ENCODE data around the gene ANO10. TPM values are rescaled to one million over a fixed set of nuclear protein-coding genes. Genes with fewer than 3 reads are reported as not detected.
A peak's percentile ranks its signal among the peaks of the same experiment; 100 is the strongest.
"Not testable (repeated sequence)": the region's sequence is repeated elsewhere in the genome, so short reads cannot be mapped to it uniquely, and the experiment has no call there.

The ANO10 gene
- total RNA-seq, 1 donor = 19.1 TPM

DNA sequence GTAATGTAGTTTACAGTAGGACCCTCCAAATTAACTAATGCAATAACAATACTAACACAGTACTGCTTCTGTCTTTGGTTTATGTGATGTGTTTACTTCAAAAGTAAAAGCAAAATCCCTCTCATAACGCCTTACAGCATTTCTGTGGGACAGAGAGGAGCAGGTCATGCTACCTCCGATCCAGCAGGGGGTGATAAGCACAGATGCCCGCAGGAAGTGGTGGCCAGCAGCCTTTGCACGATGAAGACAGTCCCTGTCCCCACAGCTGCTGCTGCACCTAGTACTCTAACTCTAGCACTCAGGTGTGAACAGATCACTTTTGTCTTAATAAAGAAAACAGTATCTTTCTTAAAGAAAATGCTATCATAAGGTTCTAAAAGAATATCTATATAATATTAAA, 38.3 kb downstream of the ANO10 start:
- no peak for DNase-seq (ENCODE audit: low read depth in 2 of 3, low spot score in 2 of 3)

DNA sequence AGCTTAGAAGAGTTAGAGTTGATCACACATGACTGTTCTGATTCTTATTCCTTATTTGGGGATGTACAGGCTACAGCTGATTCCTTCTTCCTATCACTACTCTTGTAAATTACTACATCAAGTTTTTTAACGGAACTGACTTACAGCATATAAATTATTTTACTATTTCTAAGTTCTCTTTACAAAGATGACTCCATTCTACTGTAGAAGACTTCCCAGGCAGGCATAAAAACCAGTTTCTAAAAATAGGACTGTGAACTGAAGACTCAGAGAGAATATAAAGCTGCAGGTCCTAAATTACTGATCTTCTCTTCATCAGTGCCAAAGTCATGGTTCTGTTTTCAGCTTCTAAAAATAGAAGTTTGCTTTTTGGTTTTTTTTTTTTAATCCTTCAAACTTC, 38.9 kb downstream of the ANO10 start:
- no peak for DNase-seq (ENCODE audit: low read depth in 2 of 3, low spot score in 2 of 3)

DNA sequence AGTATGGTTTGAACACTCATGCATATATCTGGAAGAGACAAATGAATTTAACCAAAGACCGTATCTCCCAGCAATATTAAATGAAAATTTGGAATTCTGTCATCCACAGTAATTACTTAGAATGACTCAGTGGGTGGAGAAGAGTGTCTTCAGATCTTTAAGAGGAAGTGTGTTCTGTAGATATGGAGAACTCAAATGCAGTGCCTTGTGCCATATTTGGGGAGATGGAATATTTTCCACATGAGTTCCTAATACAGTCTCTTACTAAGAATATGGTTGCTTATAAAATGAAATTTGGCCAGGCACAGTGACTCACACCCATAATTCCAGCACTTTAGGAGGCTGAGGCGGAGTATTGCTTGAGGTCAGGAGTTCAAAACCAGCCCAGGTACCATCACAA, 40.5 kb downstream of the ANO10 start:
- no peak for DNase-seq (ENCODE audit: low read depth in 2 of 3, low spot score in 2 of 3)

DNA sequence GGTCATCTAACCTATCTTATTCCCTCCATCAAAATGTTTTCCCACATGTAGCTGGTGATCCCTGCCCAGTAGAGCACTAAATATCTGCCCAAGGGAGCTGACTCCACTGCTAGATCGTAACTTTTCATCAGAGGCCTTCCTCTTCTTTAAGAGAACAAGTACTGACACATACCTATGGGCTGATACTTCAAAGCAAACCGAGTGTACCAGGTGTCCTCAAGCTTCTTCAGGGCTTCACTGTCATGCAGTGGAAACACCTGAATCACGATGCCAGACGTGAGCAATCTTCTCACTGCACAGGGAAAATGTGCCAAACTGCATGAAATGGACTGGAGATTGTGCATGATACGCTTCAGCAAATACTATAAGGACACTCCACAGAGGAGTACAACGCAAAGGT, 41.6 kb downstream of the ANO10 start:
- DNase-seq (ENCODE audit: low read depth in 2 of 3, low spot score in 2 of 3) = no peak

DNA sequence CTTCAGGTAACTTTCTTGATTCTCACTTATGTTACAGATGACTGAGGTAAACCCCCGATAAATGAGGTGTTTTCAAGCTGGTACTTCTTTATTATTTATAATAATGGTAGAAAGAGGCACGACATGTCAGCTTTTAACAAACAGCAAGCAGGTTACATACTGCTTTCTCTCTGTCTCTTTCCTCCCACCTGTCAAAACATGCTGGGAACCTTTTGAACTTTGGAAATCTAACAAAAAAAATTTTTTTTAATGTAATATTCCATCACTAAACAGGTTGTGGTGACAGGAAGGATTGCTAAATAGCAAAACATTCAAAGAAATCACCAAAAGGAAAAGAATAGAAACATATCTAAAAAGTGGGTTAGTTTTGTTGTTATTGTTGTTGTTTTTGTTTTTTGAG, 48.2 kb downstream of the ANO10 start:
- no peak for DNase-seq (ENCODE audit: low read depth in 2 of 3, low spot score in 2 of 3)

DNA sequence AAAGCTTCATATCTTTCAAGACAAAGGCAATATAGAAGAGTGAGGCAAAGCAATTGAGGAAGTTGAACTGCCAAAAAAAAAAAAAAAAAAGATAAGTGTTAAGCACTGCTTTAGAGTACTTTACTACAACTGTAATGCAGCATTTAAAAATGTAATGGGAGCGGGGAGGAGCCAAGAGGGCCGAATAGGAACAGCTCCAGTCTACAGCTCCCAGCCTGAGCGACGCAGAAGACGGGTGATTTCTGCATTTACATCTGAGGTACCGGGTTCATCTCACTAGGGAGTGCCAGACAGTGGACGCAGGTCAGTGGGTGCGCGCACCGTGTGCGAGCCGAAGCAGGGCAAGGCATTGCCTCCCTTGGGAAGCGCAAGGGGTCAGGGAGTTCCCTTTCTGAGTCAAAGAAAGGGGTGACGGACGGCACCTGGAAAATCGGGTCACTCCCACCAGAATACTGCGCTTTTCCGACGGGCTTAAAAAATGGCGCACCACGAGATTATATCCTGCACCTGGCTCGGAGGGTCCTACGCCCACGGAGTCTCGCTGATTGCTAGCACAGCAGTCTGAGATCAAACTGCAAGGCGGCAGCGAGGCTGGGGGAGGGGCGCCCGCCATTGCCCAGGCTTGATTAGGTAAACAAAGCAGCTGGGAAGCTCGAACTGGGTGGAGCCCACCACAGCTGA, 56.0 kb downstream of the ANO10 start:
- DNase-seq (ENCODE audit: low read depth in 2 of 3, low spot score in 2 of 3) = not testable (repeated sequence)

DNA sequence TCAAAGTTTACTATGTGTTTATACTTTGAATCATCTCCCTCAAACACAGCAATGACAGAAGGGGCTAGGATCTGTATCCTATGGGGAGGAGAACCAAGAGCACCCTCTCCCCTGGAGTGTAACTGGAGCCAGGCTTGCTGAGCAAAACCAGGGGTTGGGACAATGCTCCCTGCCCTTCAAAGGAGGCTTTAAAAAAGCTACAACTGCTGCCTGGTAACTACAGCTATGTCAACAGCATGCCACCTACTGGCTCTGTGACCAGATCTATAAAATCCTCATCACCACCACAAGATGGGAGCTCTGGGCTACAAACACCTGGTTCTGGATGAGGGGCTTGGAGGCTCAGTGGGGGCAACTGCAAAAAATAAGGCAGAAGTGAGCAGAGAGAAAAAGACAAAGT, 61.9 kb downstream of the ANO10 start:
- no peak for DNase-seq (ENCODE audit: low read depth in 2 of 3, low spot score in 2 of 3)

DNA sequence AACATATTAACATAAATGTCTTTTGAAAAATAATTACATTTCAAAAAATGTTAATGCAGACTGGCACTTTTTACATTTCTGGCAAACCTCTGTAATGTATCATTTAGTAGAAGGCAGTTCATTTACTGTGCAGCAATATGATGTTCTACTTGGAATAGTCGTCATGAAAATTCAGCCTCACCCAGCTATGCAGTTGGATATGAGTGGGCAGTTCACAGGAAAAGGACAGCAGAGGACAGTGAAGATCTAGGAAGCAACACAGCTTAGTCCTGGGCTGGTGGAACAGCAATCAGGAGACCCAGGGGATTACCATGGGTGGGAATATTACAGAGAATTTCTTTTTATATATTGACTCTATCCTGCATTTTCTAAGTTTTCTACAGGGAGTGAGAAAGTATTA, 63.6 kb downstream of the ANO10 start:
- no peak for DNase-seq (ENCODE audit: low read depth in 2 of 3, low spot score in 2 of 3)

DNA sequence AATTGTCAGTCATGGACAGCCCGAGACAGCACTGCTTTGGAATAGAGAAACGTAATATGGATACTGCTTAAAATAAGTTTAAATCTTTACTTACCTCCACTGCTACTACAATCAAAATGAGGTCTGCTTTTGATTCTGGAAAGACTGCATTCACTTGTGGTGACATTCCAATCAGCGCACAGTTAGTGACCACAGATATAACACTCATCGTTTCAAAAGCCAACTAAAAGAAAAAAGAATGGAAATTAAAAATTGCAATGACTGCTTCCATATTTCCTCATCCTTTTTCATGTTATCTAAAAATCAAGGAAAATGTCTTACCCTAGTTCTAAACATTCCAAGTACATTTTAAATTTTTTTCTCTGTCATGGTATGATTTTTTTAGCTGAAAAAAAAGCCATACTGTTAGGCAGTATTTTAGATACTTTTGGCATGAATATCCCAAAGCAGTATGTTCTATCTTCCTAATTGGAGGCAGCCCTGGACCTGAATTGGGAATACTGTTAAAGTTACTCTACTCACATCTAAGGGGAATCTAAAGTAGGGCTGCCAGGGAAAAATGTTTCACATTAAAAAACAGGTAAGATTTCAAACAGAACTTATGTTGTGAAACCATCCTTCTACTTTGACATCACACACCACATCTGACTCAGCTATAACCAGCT, 72.1 kb downstream of the ANO10 start:
- DNase-seq (ENCODE audit: low read depth in 2 of 3, low spot score in 2 of 3) = no peak

DNA sequence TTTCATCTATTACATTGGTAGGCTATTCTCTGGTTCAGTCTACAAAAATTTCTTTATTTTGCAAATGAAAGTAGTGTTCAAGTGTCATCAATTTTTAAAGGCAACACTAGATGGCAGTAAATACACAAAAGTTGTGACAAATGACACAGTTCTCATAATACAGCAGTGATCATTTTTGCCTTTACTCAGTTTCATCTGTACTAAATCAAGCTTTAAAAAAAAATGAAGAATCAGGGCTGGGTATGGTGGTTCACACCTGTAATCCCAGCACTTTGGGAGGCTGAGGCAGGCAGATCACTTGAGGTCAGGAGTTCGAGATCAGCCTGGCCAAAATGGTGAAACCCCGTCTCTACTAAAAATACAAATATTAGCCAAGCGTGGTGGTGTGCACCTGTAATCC, 77.5 kb downstream of the ANO10 start:
- DNase-seq (ENCODE audit: low read depth in 2 of 3, low spot score in 2 of 3) = peak in 2 of 3 donors; percentile 42 to 80

DNA sequence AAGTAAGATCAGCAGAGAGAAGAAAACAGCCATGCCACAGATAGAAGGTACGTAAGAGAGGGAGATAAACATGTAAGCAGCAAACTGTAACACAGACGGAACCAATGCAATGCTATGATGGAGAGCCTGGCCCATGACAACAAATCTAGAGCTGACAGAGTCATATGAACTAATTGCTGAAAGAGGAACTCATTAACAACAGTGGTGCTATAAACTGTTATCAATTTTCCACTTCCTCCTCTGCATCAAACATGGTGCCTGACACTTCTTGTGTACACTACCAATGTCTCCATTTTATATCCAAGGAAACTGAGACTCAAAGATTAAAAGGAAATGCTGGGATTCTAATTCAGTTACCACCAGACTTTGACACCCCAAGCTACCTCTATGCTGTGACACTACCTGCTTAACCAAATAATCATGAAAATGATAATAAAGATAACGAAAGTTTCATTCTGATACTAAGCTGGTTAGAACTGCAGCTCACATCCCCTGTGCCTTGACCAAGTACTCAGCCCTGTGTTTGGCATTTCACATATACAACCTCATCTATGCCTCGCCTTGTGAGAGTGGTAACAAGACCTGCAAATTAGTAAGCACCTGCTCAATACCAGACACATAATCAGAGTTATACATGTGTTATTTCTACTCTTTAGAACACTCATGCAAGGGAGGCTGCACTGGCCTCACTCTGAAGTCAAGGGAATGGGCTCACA, 79.3 kb downstream of the ANO10 start:
- DNase-seq (ENCODE audit: low read depth in 2 of 3, low spot score in 2 of 3) = peak in 1 of 3 donors; percentile 42

DNA sequence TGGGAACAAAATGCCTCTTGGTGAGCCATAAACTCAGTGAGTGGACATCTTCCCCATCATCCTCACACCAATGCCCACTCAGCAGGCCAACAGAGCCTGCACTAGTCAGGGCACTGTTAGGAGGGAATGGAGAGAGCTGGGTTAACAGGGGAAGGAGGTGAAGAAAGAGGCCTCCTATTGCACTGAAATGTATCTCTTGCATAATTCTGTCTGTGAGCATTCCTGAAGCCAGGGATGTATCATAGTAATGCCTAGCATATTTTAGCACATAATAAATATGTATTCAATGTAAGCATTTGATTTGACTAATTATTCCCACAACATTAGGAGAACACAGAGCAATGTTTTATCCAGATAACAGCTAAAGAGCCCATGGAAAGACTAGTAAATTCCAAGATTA, 81.2 kb downstream of the ANO10 start:
- DNase-seq (ENCODE audit: low read depth in 2 of 3, low spot score in 2 of 3) = no peak

DNA sequence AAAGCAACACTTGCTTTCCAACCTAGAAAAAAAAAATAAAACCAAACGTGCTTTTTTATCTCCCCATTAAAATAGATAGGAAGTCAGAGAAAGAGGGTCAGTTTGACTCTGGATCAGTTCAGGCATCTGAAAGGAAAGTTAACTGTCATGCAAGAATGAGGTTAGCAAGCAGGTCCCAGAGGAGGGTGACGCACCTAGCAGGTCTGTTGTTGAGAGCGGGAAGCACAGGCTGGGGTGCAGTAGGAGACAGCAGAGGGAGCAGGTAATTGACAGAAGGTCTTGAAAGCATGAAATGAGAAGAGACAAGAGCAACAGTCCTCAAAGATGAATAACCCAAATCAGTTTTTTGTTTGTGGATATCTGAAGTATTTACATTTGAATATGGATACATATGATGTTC, 82.5 kb downstream of the ANO10 start:
- no peak for DNase-seq (ENCODE audit: low read depth in 2 of 3, low spot score in 2 of 3)

DNA sequence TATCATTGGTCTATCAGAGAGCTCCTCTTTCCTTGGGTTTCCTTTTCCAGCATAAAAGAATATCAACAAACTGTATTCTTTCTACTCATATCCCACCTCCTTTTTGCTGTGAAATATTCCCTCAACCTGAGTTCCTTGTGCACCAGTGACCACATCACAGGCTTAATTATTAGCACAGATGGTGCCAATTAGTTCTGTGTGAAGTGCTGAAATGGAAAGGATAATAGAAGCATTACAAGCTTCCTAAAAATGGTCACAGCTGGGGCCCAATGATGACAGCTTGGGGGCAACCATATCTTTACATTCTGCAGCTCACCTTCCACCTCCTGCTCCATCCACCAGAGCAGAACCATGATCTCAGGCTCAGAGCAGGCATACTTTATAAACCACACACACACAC, 84.6 kb downstream of the ANO10 start:
- no peak for DNase-seq (ENCODE audit: low read depth in 2 of 3, low spot score in 2 of 3)

DNA sequence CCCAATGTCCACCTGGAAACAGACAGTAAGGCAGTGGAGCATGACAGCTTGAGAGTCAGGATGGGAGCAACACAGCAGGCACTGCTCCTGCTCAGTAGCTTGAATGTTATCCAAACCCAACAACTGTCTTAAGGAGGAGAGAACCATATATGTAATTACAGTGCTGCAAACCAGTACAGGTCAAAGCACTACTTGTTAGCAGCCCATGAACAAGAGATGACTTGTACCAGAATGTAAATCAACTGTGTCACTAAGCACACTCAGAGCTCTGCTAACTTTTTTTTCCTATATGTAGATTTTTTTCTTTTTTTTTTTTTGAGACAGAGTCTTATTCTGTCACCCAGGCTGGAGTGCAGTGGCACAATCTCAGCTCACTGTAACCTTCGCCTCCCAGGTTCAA, 87.1 kb downstream of the ANO10 start:
- no peak for DNase-seq (ENCODE audit: low read depth in 2 of 3, low spot score in 2 of 3)

DNA sequence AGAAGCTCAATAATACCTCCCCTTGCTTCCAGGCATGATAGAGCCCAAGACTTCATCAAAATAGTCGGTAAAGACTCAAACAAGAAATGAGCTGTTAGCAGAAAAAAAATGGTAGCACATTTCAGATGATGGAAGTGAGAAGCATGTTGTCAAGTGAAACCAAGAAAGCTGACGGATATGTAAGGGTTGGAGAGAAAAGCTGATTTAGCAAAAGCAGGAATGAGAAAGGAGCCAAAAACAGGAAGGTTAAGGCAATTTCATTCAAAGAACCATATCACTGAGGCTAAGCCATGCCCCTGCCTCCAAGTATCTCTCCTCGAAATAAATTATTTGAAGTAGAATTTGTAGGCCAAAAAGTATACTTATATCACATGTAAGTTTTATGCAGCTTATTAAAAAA, 88.8 kb downstream of the ANO10 start:
- no peak for DNase-seq (ENCODE audit: low read depth in 2 of 3, low spot score in 2 of 3)

DNA sequence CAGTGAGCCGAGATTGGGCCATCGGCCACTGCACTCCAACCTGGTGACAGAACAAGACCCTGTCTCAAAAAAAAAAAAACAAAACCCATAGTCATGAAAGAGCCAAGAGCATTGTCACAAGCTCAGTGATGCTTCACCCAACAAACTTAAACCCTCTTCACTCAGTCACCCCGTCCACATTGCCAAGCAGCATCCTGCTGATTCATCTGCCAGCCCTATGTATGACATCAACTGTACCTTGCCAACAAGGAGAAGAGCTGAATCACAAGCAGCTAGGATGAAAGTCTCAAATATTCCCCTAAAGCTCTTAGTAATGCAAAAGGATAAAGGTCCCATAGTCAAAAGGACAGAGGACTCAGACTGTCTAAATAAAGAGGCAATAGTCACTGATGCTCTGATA, 90.0 kb downstream of the ANO10 start:
- no peak for DNase-seq (ENCODE audit: low read depth in 2 of 3, low spot score in 2 of 3)

DNA sequence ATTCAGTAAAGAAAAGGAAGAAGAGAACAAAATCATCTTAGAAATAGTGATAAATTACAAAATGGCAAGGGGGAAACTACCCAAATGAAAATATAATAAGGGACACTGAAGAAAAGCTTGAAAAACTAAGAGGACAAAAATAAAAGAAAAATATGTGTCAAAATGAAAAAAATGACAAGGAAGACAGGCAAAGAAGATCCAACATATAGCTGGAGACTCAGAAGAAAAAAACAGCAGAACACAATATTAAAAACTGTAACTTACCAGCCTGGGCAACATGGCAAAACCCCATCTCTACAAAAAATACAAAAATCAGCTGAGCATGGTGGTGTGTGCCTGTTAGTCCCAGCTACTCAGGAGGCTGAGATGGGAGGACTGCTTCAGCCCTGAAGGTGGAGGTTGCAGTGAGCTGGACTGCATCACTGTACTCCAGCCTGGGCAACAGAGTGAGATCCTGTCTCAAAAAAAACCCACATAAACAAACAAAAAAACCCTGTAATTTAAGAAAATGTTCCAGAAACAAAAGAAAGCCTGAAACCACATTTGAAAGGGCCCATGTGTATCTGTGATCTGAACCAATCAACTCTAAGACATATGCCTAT, 93.2 kb downstream of the ANO10 start:
- DNase-seq (ENCODE audit: low read depth in 2 of 3, low spot score in 2 of 3) = no peak

DNA sequence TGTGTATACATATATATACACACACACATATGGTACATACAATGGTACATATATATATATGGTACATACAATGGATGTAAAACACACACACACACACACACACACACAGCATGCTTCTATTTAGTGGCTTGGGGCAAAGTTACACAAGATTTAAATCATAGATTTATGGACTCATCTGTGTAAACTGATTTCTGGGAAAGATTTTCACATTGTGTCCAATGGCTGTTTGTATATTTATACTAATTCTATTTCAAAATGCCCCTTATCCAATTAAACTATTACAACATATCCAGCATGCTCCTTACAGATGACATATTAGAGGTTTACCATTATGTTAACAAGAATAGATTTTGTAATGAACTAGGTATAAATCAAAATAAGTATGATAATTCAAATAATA, 94.9 kb downstream of the ANO10 start:
- DNase-seq (ENCODE audit: low read depth in 2 of 3, low spot score in 2 of 3) = no peak

DNA sequence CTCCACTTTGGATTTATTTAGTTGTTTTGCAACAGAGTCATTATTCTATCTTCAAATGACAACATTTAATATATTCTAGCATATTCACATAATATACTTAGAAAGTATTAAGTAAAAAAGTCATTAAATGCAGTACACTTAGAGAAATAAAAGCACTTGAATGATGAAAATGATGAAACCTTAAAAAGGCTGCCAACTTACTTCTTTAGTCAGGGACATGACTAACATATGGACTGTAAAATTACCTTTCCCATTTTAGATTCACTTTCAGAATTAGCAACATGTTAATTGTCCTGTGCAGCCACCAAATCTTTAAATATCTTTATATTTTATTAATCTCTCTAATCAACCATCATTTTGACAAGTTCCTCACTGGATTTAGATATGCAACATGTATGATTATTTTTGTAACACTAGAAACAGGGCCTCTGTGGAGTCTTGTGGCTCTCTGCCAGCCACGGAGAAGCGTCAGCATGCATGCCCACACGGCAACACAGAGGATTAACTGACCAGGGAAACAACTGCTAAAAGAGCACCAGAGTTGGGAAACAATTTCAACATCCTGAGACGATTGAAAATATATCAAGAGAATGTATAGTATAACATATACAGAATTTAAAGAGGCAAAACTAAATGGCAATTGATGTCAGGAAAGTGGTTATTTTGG, 95.7 kb downstream of the ANO10 start:
- no peak for DNase-seq (ENCODE audit: low read depth in 2 of 3, low spot score in 2 of 3)

DNA sequence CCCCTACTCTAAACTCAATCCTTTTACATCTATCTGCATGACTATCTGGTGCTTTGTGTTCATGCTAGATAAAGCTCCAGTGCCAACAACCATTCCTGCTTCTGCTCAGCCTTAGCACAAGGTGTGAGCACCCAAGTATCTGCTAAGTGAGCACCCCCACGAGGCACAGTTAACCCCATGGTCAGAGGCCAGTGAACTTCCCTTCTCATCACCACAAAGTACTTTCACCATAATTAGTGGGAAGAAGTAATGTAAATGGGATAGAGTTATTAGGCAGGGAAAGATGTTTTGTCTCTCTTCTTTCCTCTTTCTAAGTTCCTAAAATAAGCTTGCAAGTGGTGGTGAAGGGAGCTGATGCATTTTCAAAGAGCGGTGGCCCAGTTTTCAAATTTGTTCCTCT, 96.4 kb downstream of the ANO10 start:
- no peak for DNase-seq (ENCODE audit: low read depth in 2 of 3, low spot score in 2 of 3)
